WERI-Rb-1 (cell line): ENCODE data around the gene UBASH3B.
A peak's percentile ranks its signal among the peaks of the same experiment; 100 is the strongest.

ENCODE experiments used
- DNase-seq: peaks from one replicate; pipeline ENCODE4 v3.0.0-alpha.2; 2020
- H3K27ac ChIP-seq: fragments of 250-450 bp; sonication (Bioruptor Pico); 2 replicates; pipeline ENCODE4 v1.5.1; 2020; ENCODE audit warnings: mild to moderate bottlenecking, moderate library complexity
- H3K27me3 ChIP-seq: fragments of 250-450 bp; sonication (Bioruptor Pico); 2 replicates; pipeline ENCODE4 v1.5.1; 2021; ENCODE audit warnings: mild to moderate bottlenecking, low read depth, moderate library complexity; ENCODE audit not compliant: insufficient read depth, severe bottlenecking
- H3K36me3 ChIP-seq: fragments of 250-450 bp; sonication (Bioruptor Pico); 2 replicates; pipeline ENCODE4 v1.5.1; 2020; ENCODE audit warnings: mild to moderate bottlenecking, moderate library complexity
- H3K4me3 ChIP-seq: 2 replicates; pipeline ENCODE4 v1.5.1; 2011; ENCODE audit warnings: low read depth, mild to moderate bottlenecking, control low read depth, low read length
- H3K9me3 ChIP-seq: fragments of 250-450 bp; sonication (Bioruptor Pico); 2 replicates; pipeline ENCODE4 v1.5.1; 2021; ENCODE audit warnings: mild to moderate bottlenecking, moderate library complexity; ENCODE audit not compliant: severe bottlenecking
- CTCF ChIP-seq: IDR thresholded peaks from 2 replicates; pipeline ENCODE4 v1.5.1; 2011; ENCODE audit warnings: low read depth, mild to moderate bottlenecking, control low read depth, inconsistent platforms, low read length

Gene UBASH3B

GRCh38 chr11:122780296-122780949 lies 124.9 kb downstream of the UBASH3B start:
- no peak overlapping the region for H3K4me3 ChIP-seq
- no peaks in the 10 kb centered on the region for H3K36me3 ChIP-seq
- H3K9me3 ChIP-seq = no peaks in the 10 kb centered on the region
- H3K27me3 ChIP-seq = peaks cover 89% of the 10 kb centered on the region
- no peak for DNase-seq
- no peak for TF ChIP-seq CTCF
- no peak overlapping the region for H3K27ac ChIP-seq

- DNase-seq = peak; percentile 79
- peak; percentile 91 for TF ChIP-seq CTCF
- Histone ChIP-seq H3K27ac (no peak overlapping the region), H3K27me3 (peaks cover 88% of the 10 kb centered on the region), H3K36me3 (no peaks in the 10 kb centered on the region), H3K9me3 (no peaks in the 10 kb centered on the region), H3K4me3 (no peak overlapping the region)
These were observed 126.1 kb downstream of the UBASH3B start for GRCh38 chr11:122781378-122782195.

- Histone ChIP-seq H3K4me3 (no peak overlapping the region), H3K27ac (no peak overlapping the region), H3K9me3 (no peaks in the 10 kb centered on the region), H3K36me3 (no peaks in the 10 kb centered on the region), H3K27me3 (peaks cover 85% of the 10 kb centered on the region)
- TF ChIP-seq CTCF = no peak
- no peak for DNase-seq
These were observed 126.7 kb downstream of the UBASH3B start for GRCh38 chr11:122782222-122782621.

DNA sequence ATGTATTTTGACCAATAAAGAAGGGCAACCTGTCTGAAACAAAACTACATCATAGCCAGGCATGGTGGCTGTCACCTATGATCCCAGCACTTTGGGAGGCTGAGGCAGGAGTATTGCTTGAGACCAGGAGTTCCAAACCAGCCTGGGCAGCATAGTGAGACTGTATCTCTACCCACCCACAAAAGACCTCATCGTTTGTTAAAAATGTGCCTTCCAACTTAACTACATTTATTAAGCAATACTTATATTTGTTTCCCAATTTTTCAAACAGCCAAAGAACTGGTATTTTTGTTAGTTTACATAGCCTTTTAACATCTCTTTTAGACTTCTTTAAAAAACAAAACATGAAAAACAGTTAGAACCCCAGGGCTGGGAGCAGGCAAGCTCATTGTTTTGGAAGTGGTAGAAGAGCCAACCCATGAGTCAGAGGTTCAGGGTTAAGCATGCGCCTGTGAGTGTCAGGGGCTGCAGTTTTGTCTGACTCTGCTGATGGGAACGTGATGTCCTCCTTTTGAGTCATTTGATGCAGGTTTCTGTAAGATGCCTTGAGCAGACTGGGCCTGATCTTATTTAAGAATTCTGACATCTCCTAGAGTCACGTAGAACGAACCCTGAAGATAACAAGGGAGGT lies 128.9 kb downstream of the UBASH3B start:
- TF ChIP-seq CTCF = no peak
- Histone ChIP-seq H3K27me3 (peaks cover 81% of the 10 kb centered on the region), H3K4me3 (no peak overlapping the region), H3K9me3 (no peaks in the 10 kb centered on the region), H3K27ac (no peak overlapping the region), H3K36me3 (no peaks in the 10 kb centered on the region)
- no peak for DNase-seq

DNA sequence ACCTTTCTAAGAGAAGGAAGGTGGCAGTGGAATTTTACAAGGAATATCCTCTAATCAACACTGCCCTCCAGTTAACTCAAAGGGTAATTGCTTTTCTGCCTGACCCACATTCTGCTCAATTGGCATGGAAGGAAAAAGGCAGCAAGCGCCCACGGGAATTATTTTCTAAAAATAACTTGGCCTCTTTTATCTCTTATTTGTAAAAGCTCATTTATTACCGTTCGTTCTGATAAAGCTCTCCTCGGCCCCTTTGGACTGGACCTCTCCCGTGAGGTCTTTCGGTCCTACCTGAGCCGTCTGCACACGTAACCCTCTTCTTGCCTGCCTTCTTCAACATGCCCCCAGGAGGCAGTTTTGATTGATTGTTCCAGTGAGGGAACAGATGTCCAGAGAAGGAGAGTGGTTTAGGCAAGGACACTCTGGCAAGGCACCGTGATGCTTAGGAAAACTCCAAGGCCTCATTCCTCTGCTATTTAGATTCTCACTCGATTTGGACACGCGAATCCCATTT lies 129.6 kb downstream of the UBASH3B start:
- Histone ChIP-seq H3K27me3 (peaks cover 80% of the 10 kb centered on the region), H3K9me3 (no peaks in the 10 kb centered on the region), H3K4me3 (no peak overlapping the region), H3K27ac (no peak overlapping the region), H3K36me3 (no peaks in the 10 kb centered on the region)
- TF ChIP-seq CTCF = no peak
- peak; percentile 9 for DNase-seq
